ENCODE results near the gene LRCH3.

DNA sequence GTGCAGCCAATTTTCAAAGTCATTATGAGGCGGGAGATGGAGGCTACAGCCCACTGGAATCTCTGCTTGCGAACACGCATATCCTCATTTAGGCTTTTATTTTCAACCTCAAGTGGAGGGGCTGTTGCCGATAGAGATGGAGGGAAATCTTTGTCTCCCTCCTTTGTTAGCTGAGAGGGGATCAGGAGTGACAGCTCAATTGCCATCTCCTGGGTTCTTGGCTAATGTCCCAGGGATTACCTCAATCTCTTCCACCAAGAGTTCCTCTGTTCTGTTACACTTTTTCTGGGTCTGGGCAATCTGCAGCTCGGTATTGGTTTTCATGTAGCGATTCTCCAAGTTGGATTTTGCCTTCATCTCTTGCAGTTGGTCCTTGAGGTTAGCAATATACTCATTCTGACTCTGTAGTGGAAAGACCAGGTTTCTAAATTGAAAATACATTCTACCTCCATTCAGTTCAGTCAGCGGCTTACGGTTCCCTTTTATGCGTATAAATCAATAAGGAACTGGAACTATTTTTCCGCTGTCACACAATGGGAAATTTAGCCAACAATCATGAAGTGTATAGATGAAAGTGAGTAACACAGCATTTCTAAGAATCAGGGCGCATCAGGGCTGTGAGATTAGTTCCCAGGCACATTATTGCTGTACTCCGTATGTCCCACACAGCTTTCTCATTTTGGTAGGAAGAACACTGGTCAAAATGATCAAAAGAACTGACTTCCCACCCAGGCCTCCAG lies 122.8 kb downstream of the LRCH3 start:
- TF ChIP-seq EZH2phosphoT487 (IDR thresholded peaks at IDR 0.05; ENCODE audit: insufficient read depth, low read depth) (no peak), EZH2 (IDR thresholded peaks at IDR 0.05; ENCODE audit: insufficient read depth, poor library complexity, severe bottlenecking) (no peak)
